Measurements from ENCODE around the gene SIPA1L3.
"Not testable (repeated sequence)": the region's sequence is repeated elsewhere in the genome, so short reads cannot be mapped to it uniquely, and the experiment has no call there.

SIPA1L3 gene

DNA sequence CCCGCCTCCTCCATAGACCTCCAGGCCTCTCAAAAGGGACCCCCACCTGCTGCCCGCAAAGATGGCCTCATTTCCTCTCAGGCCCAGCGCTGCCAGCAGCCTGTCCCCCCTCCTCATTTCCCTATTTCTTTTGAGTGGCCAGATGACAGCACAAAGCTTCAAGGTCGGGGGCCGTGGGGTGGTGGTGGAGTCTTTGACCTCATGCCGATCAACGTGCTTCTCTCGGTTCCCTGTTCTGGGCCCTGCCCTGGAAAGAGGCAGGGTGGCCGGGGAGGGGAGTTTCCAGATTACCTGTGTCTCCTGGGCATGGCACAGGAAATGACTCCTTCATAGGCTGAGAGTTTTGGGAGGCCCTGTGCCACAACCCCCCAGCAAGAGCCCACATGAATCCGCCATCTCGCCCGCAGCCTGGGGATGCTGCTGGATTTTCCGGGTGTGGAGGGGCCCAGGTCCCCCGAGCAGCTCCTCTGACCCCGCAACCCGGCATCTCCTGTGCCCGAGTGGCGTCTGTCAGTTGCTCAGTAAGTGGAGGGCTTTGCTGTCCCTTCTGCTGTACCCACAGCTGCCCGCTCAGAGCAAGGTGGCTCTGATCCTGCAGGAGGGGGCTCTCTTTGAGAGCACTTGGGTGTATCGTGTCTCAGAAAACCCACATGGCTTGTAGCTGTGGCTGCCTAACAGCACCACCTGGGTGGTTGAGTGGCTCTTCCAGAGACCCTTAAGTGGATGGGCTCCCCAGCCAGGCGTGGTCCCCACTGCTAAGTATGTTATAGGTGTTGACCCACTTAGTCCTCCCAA lies 139.4 kb downstream of the SIPA1L3 start:
- DNase-seq = peak; percentile 20

- DNase-seq = peak; percentile 57
These were observed 140.0 kb downstream of the SIPA1L3 start for GRCh38 chr19:38047049-38047438.

- peak; percentile 15 for DNase-seq
These were observed 140.6 kb downstream of the SIPA1L3 start for GRCh38 chr19:38047641-38048040.

DNA sequence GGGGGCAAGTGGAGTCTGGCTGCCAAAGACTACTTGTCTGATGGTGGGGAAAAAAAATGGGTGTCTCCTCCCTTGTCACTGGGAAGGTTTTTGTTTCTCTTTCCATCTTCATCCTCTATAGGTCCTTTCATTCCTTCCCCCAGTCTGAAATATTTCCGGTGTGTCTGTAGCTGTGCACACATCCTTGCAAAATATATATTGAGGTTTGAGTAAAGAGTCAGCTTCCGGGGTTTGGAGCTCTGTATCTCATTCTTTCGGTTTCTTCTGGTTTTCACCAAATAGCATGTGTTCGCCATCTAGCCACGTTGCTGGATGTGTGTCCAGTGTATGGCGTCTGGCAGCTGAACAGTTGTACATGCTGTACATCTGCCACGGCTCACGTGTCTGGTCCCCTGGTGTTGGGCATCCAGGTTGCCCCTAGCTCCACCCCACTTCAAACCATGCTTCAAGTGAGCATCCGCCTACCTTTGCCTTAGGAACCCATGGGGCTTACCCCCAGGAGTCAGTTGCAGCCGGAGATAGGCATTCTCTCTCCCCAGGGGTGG lies 142.2 kb downstream of the SIPA1L3 start:
- peak; percentile 64 for DNase-seq

- no peak for DNase-seq
These were observed 148.0 kb downstream of the SIPA1L3 start for GRCh38 chr19:38055010-38055409.

GRCh38 chr19:38055655-38056521 lies 148.9 kb downstream of the SIPA1L3 start:
- DNase-seq = no peak

DNA sequence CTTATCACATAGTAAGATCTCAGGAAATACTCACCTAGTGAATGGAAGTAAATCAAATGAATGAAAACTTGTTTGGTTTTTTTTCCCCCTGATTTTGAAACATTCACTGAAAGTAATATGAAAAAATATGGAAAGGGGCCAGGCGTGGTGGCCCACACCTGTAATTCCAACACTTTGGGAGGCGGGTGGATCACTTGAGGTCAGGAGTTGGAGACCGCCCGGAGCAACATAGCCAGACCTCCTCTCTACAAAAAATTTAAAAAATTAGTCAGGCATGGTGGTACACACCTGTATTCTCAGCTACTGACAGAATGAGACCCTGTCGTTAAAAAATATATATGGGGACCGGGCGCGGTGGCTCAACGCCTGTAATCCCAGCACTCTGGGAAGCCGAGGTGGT lies 149.6 kb downstream of the SIPA1L3 start:
- no peak for DNase-seq

GRCh38 chr19:38057959-38058690 lies 151.1 kb downstream of the SIPA1L3 start:
- no peak for DNase-seq

DNA sequence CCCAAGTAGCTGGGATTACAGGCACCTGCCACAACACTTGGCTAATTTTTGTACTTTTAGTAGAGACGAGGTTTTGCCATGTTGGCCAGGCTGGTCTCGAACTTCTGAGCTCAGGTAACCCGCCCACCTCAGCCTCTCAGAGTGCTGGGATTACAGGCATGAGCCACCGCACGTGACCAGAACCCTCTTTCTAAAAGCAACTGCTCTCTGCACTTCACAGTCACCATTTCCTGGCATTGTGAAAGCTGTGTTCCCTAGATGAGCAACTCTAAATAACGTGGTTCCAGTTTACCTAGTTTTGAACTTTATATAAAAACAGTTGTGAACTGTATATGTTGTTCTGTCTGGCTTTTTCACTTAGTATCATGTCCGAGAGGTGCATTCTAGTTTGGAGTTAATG lies 152.9 kb downstream of the SIPA1L3 start:
- peak; percentile 66 for DNase-seq

- no peak for DNase-seq
These were observed 153.3 kb downstream of the SIPA1L3 start for GRCh38 chr19:38060331-38060730.

- DNase-seq = no peak
These were observed 154.3 kb downstream of the SIPA1L3 start for GRCh38 chr19:38061294-38061693.

DNA sequence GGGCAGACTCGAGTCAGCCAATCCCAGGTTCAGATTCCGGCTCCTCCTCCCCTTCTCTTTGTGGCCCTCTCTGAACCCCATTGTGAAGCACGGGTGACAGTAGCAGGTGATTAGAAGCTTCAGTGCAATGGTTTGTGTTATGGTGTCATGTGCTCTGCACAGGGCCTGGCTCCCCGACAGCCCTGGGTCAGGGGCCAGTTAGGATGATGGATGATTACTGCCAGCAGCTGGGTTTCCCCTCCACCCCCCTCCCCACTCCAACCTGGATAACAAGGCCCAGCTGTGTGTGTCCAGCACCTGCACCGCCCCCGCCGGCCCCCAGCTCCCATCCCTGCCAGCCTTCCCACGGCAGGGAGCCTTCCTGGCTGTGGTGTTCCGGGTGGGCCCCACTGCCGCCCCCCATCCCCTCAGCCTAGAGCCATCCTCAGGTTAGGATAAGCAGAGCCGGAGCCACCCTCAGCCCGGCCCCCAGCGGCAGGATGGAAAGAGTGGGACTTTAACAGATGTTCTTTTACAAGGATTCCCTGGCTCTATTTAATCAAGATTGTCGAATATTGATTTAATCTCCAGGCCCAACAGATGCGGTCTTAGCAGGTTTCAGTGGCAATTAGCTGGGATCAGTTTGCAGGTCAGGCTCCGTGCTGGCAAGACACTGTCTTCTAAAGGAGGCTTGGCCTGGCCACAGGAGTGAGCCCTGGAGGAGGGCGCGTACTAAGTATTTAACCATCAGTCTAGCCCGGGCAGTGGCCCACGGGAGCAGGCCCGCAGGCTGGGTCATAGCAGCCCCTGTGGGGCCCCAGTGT lies 156.2 kb downstream of the SIPA1L3 start:
- no peak for DNase-seq

DNA sequence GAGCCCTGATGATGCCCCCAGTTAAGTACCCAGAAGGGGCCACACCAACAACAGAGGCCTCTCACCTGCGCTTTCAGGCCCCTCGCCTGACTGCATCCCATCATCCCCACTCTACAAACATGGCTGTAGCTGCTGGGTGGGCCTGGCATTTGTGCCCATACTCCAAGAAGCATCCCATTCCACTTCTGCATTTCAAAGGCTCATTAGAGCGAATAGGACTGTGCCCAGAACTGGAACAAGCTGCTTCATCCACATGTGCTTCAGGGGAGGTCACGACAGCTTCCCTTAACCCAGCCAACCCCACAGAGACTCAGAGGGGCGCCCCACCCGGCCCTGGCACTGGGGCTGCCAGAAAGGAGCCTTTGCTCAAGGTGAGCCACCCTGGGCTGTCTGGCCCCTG lies 156.9 kb downstream of the SIPA1L3 start:
- DNase-seq = no peak

GRCh38 chr19:38064661-38065425 lies 157.8 kb downstream of the SIPA1L3 start:
- no peak for DNase-seq

DNA sequence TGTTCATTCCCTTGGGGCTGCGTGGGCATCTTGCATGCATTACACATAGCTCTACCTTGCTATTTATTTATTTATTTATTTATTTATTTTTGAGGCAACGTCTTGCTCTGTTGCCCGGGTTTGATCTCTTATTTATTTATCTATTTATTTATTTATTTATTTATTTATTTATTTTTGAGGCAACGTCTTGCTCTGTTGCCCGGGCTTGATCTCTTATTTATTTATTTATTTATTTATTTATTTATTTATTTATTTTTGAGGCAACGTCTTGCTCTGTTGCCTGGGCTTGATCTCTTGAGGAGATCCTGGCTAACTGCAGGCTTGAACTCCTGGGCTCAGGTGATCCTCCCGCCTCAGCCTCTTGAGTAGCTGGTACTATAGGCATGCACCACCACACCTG lies 158.8 kb downstream of the SIPA1L3 start:
- not testable (repeated sequence) for DNase-seq

DNA sequence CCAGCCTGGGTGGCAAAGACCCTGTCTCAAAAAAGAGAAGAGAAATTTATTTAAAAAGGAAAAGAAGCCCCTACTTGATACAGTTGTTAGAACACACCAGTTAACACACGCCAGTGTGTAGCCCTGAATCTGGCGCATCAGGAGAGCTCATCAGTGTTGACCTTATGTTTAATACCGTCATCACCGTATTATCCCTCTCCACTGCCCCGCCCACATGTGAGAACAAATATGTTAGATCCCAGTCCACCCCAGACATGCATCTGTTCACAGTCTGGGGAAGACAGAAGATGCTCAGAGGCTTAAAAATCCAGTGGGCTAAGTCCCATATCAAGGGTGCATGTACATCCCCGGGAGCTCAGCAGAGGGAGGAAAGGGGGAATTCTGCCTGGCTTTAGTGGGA lies 161.8 kb downstream of the SIPA1L3 start:
- no peak for DNase-seq

GRCh38 chr19:38070573-38070972 lies 163.6 kb downstream of the SIPA1L3 start:
- no peak for DNase-seq

GRCh38 chr19:38071054-38071453 lies 164.0 kb downstream of the SIPA1L3 start:
- not testable (repeated sequence) for DNase-seq

DNA sequence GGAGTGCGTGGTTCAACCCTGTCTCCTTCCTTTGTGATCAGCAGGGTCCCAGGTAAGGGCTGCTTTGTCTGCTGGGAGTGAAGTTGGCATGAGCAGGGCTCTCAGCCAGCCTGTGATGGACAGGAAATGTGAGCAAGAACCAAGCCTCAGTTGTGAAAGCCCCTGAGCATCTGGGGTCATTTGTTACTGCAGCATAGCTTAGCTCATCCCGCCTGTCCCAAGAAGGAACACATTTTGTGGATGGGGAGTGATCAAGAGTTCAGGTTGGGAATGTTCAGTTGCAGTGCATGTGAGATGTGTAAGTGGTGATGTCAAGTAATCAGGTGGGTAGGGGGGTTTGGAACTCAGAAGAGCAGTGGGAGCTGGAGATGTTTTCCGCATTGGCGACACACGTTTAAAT lies 164.6 kb downstream of the SIPA1L3 start:
- no peak for DNase-seq

DNA sequence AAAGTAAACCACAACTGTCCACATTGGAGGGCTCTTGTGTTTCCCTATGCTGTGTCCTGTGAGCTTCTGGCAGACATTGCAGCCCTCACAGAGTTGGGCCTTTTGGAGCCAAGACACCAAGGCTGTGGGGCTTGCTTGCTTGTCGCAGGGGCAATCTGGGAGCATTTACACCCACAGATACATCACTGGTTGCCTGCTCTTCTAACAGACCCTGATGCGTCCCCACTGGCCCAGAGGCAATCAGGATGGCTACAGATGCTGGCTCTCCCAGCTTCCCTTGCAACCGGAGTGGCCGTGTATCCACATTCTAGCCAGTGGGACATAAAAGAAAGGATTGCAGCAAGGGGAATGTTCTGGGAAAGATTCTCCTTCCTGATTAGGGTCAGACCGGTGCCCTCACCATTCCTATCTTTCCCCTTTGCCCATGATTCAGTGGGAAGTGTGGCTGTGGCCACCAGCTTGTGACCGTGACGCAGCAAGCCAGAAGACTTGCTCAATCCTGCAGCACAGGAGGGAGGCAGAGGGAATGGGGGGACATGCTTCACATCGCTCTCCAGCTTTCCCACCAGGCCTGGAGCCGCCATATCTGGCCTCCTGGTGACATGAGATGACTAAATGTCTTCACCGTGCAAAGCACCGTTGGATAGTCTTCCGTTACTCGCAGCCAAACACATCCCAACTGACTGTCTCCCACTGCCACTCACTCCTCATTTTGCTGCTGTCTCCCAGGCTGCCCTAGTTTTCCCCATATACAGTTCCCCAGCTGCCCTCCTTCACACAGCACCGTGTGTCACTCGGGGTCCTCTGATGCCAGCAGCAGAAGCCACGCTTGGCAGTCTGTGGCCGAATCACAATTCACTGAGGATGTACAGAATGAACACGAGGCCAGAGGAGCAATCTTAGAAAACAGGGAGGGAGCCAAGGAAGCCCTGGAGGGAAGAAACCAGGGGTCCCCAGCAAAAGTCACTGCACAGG lies 166.1 kb downstream of the SIPA1L3 start:
- DNase-seq = no peak

Data from activated CD4-positive, alpha-beta T cell treated with anti-CD3 and anti-CD28 coated beads for 48 hours (primary cell).